ENCODE measurements around the gene NHP2. TPM values are rescaled to one million over a fixed set of nuclear protein-coding genes. Genes with fewer than 3 reads are reported as not detected.
A peak's percentile ranks its signal among the peaks of the same experiment; 100 is the strongest.

The NHP2 gene
- total RNA-seq (2021): 221 and 229 TPM in 2 replicates
- Bru-seq, nascent RNA: percentile 87 among the genes with signal in this experiment
- BruChase-seq, experiment 1, labeled RNA remaining after a 2-hour chase: percentile 83 among the genes with signal in this experiment
- BruChase-seq, experiment 2, labeled RNA remaining after a 6-hour chase: percentile 92 among the genes with signal in this experiment
- long read RNA-seq, transcript NHP2-202 (3 exons, 599 nt): minor isoform, 6 of 589 reads
- long read RNA-seq, transcript NHP2-201 (4 exons, 865 nt): major isoform, 570 of 589 reads
- long read RNA-seq, partial matches to known transcripts: 6 of 589 reads
- long read RNA-seq, other reads (novel, unspliced or antisense): 6 of 589 reads

GRCh38 chr5:178153530-178154340, at the start of gene NHP2:
Gene NHP2, minus strand, starts transcription at chr5:178153885. Its CDS starts 68 bp downstream, at chr5:178153817.
- H3K36me3 ChIP-seq (ENCODE audit: low read depth): peaks cover 15% of the 10 kb centered on the region
- ChIA-PET POLR2A (ENCODE audit: unreplicated experiment) (interaction anchor here (0.6 to 1.0 kb wide), 4 partner anchors 31 to 1470 kb away, joined by 3 to 5 read pairs (median 4); partner anchors contain the start of gene HNRNPH1), CTCF (interaction anchor here (0.6 to 2.2 kb wide), 6 partner anchors 8 to 750 kb away, joined by 3 to 5 read pairs (median 4); no protein-coding TSS in a partner anchor)
- no peaks in the 10 kb centered on the region for H3K9me3 ChIP-seq (ENCODE audit: insufficient read depth, low read depth)
- no TSS peak for BruUV-seq (replicated peaks)
- H3K79me2 ChIP-seq (ENCODE audit: low read depth): peaks cover 19% of the 10 kb centered on the region
- peak; percentile 93 to 100 for DNase-seq
- intact Hi-C loops (cut with micrococcal nuclease; ENCODE audit: unreplicated experiment): no loop called here
- H3K9me2 ChIP-seq (ENCODE audit: insufficient read depth): no peaks in the 10 kb centered on the region
- no peaks in the 10 kb centered on the region for H3K27me3 ChIP-seq (ENCODE audit: insufficient read depth, low read depth)
- peak within 1 kb of the TSS; percentile 94 for H3K4me2 ChIP-seq
- peak within 1 kb of the TSS; percentile 89 for H2AFZ ChIP-seq
- H4K20me1 ChIP-seq (ENCODE audit: insufficient read depth): 0 out of 2 replicates have a peak, but pooled peaks cover 5% of the 10 kb centered on the region
- peaks cover 8% of the 10 kb centered on the region for H3K4me1 ChIP-seq (replicated peaks; ENCODE audit: insufficient read depth)
- H3K27ac ChIP-seq: peak within 1 kb of the TSS; percentile 63
- H3F3A ChIP-seq (ENCODE audit: insufficient read depth, low read depth): peaks cover 19% of the 10 kb centered on the region; the same call in 1 of the 2 replicates
- H3K4me3 ChIP-seq: peak within 1 kb of the TSS; percentile 93
- TF ChIP-seq EZH2 (IDR thresholded peaks at IDR 0.05; ENCODE audit: low read depth): no peak
- TF ChIP-seq, protein P1, sequence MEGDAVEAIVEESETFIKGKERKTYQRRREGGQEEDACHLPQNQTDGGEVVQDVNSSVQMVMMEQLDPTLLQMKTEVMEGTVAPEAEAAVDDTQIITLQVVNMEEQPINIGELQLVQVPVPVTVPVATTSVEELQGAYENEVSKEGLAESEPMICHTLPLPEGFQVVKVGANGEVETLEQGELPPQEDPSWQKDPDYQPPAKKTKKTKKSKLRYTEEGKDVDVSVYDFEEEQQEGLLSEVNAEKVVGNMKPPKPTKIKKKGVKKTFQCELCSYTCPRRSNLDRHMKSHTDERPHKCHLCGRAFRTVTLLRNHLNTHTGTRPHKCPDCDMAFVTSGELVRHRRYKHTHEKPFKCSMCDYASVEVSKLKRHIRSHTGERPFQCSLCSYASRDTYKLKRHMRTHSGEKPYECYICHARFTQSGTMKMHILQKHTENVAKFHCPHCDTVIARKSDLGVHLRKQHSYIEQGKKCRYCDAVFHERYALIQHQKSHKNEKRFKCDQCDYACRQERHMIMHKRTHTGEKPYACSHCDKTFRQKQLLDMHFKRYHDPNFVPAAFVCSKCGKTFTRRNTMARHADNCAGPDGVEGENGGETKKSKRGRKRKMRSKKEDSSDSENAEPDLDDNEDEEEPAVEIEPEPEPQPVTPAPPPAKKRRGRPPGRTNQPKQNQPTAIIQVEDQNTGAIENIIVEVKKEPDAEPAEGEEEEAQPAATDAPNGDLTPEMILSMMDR (conservative IDR thresholded peaks at IDR 0.05): no peak

GRCh38 chr5:178202541-178202940, 48.9 kb upstream of the NHP2 start:
- H3F3A ChIP-seq (ENCODE audit: insufficient read depth, low read depth): peaks cover 38% of the 10 kb centered on the region
- no peak overlapping the region for H3K4me2 ChIP-seq
- no peak overlapping the region for H3K4me3 ChIP-seq
- peaks cover 36% of the 10 kb centered on the region for H3K79me2 ChIP-seq (ENCODE audit: low read depth)
- ChIA-PET POLR2A (ENCODE audit: unreplicated experiment) (interaction anchor here (0.6 kb wide), 1 partner anchor 11 kb away, joined by 5 read pairs; no protein-coding TSS in a partner anchor), CTCF (no interaction called here)
- peaks cover 24% of the 10 kb centered on the region for H3K4me1 ChIP-seq (replicated peaks; ENCODE audit: insufficient read depth)
- no peak overlapping the region for H3K27ac ChIP-seq
- H3K27me3 ChIP-seq (ENCODE audit: insufficient read depth, low read depth): no peaks in the 10 kb centered on the region
- peaks cover 20% of the 10 kb centered on the region for H3K36me3 ChIP-seq (ENCODE audit: low read depth)
- intact Hi-C loops (cut with micrococcal nuclease; ENCODE audit: unreplicated experiment): loop anchor here (5.0 kb wide), 1 partner anchor 40 kb away; no protein-coding TSS in a partner anchor
- H2AFZ ChIP-seq: no peak overlapping the region
- H4K20me1 ChIP-seq (ENCODE audit: insufficient read depth): peaks cover 23% of the 10 kb centered on the region
- BruUV-seq (replicated peaks): no TSS peak
- H3K9me3 ChIP-seq (ENCODE audit: insufficient read depth, low read depth): no peaks in the 10 kb centered on the region
- DNase-seq: no peak
- H3K9me2 ChIP-seq (ENCODE audit: insufficient read depth): no peaks in the 10 kb centered on the region
- no peak for TF ChIP-seq EZH2 (IDR thresholded peaks at IDR 0.05; ENCODE audit: low read depth)
- TF ChIP-seq, protein P1 (conservative IDR thresholded peaks at IDR 0.05): no peak

GRCh38 chr5:178201927-178202235, 48.2 kb upstream of the NHP2 start:
- H4K20me1 ChIP-seq (ENCODE audit: insufficient read depth): peaks cover 16% of the 10 kb centered on the region
- intact Hi-C loops (cut with micrococcal nuclease; ENCODE audit: unreplicated experiment): loop anchor here (5.0 kb wide), 1 partner anchor 40 kb away; no protein-coding TSS in a partner anchor
- TF ChIP-seq, protein P1 (conservative IDR thresholded peaks at IDR 0.05): no peak
- no peak for TF ChIP-seq EZH2 (IDR thresholded peaks at IDR 0.05; ENCODE audit: low read depth)
- no peak overlapping the region for H3K4me2 ChIP-seq
- ChIA-PET CTCF (no interaction called here), POLR2A (ENCODE audit: unreplicated experiment) (no interaction called here)
- H3K36me3 ChIP-seq (ENCODE audit: low read depth): peaks cover 13% of the 10 kb centered on the region
- H3K4me1 ChIP-seq (replicated peaks; ENCODE audit: insufficient read depth): peaks cover 18% of the 10 kb centered on the region
- no peaks in the 10 kb centered on the region for H3K9me2 ChIP-seq (ENCODE audit: insufficient read depth)
- no peak overlapping the region for H3K4me3 ChIP-seq
- DNase-seq: peak; percentile 29 to 67
- peaks cover 30% of the 10 kb centered on the region for H3K79me2 ChIP-seq (ENCODE audit: low read depth)
- H3K9me3 ChIP-seq (ENCODE audit: insufficient read depth, low read depth): no peaks in the 10 kb centered on the region
- H3K27me3 ChIP-seq (ENCODE audit: insufficient read depth, low read depth): no peaks in the 10 kb centered on the region
- H2AFZ ChIP-seq: no peak overlapping the region
- no TSS peak for BruUV-seq (replicated peaks)
- no peak overlapping the region for H3K27ac ChIP-seq
- peaks cover 32% of the 10 kb centered on the region; the same call in 1 of the 2 replicates for H3F3A ChIP-seq (ENCODE audit: insufficient read depth, low read depth)
